ENCODE data around the gene PRELP.

- TF ChIP-seq CTCF (IDR thresholded peaks at IDR 0.05 in 8 of 11, conservative IDR thresholded peaks at IDR 0.05 in 3 of 11) (no peak), POLR2A (IDR thresholded peaks at IDR 0.05) (no peak)
Observed at GRCh38 chr1:203521812-203522211, 46.2 kb downstream of the PRELP start.

Measured in spleen (tissue), 7 donors.